HFF-Myc (cell line): ENCODE data around the gene NANS.
"Not testable (repeated sequence)": the region's sequence is repeated elsewhere in the genome, so short reads cannot be mapped to it uniquely, and the experiment has no call there.

ENCODE experiments used
- DNase-seq: peaks from one replicate; pipeline ENCODE4 v3.0.0-alpha.2; 2011; ENCODE audit warnings: low read depth; ENCODE audit errors: extremely low read depth
- H3K4me3 ChIP-seq: replicated peaks from 2 replicates; pipeline ENCODE4 v1.5.1; 2011; ENCODE audit warnings: low read depth, mild to moderate bottlenecking, control low read depth, low read length
- TF ChIP-seq, protein P1 (sequence below): IDR thresholded peaks from 2 replicates; pipeline ENCODE4 v1.5.1; 2012; ENCODE audit warnings: mild to moderate bottlenecking, low read depth, low read length, control low read depth; ENCODE audit errors: missing control alignments

NANS gene

DNA sequence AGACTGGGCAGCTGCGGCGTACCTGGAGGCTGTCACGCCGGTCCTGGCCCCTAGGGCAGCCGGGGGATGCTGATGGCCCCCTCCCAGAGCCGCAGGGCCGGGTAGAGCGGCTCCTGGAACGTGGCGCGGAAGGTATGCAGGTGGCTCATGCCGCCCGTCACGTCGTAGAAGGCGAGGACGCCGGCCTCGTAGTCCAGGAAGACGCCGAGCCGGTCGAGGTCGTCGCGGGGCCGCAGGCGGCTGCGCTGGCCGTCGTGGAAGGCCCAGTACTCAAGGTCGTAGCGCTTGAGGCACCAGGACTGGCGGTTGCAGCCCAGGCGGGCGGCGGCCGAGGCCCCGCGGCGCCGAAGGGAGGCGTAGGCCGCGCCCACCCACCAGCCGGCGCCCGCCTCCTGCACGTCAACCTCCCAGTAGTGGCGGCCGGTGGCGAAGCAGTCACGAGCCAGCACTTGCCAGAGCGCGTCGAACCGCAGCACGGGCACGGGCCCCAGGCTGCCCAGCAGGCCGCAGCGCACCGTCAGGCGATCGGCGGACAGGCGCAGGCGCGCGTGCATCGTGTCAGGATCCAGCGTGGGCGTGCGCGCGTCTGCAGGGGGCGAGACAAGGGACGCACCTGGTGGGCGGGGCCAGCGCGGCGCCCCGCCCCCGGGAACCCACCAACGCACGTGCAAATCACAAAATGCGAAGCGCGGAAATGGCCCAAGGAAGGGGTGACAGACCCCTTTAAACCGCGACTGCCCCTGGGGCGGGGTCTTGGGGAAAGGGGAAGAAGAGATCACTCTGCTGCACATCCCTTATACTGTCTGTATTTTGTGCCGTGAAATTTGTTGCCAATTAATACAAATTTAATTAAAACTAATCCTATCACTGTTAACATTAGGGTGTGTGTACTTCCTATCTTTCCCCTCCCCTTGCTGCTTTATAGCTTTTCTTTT, 31.2 kb downstream of the NANS start:
- TF ChIP-seq, protein P1, sequence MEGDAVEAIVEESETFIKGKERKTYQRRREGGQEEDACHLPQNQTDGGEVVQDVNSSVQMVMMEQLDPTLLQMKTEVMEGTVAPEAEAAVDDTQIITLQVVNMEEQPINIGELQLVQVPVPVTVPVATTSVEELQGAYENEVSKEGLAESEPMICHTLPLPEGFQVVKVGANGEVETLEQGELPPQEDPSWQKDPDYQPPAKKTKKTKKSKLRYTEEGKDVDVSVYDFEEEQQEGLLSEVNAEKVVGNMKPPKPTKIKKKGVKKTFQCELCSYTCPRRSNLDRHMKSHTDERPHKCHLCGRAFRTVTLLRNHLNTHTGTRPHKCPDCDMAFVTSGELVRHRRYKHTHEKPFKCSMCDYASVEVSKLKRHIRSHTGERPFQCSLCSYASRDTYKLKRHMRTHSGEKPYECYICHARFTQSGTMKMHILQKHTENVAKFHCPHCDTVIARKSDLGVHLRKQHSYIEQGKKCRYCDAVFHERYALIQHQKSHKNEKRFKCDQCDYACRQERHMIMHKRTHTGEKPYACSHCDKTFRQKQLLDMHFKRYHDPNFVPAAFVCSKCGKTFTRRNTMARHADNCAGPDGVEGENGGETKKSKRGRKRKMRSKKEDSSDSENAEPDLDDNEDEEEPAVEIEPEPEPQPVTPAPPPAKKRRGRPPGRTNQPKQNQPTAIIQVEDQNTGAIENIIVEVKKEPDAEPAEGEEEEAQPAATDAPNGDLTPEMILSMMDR: no peak
- DNase-seq: no peak
- H3K4me3 ChIP-seq: no peak overlapping the region

DNA sequence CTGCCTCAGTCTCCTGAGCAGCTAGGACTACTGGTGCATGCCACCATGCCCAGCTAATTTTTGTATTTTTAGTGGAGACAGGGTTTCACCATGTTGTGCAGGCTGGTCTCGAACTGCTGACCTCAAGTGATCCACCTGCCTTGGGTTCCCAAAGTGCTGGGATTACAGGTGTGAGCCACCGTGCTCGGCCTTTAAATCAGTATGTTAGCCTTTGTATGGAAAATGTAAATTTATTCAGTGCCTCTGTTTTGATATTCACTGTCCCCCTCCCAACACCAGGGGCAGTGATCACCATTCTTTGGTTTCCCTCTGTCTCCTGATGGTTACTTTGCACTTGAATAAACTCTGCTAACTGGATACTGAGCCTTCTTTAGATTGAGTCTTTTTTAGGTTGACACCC, 34.1 kb downstream of the NANS start:
- not testable (repeated sequence) for H3K4me3 ChIP-seq, DNase-seq

DNA sequence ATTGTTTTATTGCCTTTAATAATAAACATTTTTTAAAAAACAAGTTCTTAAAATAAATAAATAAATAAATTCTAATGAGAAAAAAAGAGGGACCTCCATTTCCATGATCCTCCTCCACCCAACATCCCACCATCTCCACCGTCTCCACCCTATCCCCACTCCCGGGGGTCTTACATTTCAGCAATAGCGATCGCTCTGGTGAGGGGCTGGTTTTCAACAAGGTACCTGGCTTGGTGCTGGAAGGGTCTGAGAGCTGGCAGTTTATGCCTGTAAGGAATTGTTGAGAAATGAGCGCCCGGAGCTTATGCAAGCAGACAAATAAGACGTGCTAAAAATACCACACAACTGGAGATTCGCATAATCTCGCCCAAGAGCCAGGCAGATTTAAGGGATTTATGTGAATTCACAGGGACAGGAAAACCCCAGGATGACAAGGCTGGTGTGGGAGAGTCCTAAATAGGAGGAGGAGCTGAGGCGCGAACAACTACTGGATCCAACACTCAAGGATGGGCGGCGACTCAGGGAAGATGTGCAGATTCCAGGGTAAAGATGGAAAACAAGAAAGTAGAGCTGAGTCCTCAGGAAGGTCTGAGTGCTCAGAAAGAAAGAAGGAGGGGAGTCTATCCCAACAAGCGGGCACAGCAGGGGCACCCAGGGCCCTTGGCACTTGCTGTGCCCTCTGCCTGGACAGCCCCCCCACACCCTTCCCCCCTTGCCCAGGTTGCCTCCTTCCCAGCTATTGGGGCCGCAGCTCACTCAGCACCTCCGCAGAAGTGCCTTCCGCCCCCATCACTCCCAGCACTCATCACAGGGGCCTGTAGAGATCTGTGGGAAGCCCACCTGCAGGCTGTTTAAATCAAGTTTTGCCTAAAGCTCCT, 35.4 kb downstream of the NANS start:
- H3K4me3 ChIP-seq: no peak overlapping the region
- TF ChIP-seq, protein P1: no peak
- DNase-seq: no peak

DNA sequence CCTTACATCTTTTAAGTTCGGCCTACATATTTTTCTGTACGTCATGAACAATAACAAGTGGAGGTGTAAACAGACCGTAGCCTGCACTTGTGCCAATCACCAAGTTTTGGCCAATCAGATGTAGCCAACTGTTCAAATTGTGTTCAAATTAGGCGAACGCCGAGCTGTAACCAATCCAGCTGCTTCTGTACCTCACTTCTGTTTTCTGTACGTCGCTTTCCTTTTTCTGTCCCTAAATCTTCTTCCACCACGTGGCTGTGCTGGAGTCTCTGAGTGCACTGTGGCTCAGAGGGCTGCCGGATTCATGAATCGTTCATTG, 36.0 kb downstream of the NANS start:
- H3K4me3 ChIP-seq: no peak overlapping the region
- TF ChIP-seq, protein P1: no peak
- DNase-seq: no peak

GRCh38 chr9:98094316-98094715, 37.8 kb downstream of the NANS start:
- no peak overlapping the region for H3K4me3 ChIP-seq
- TF ChIP-seq, protein P1: no peak

GRCh38 chr9:98094851-98095250, 38.3 kb downstream of the NANS start:
- TF ChIP-seq, protein P1: no peak
- H3K4me3 ChIP-seq: no peak overlapping the region
- DNase-seq: no peak

More at GRCh38 chr9:98094316-98094715, 37.8 kb downstream of the NANS start:
- no peak for DNase-seq

GRCh38 chr9:98095401-98095800, 38.9 kb downstream of the NANS start:
- TF ChIP-seq, protein P1: no peak
- no peak overlapping the region for H3K4me3 ChIP-seq
- no peak for DNase-seq
